NCI-H2107 (cell line): ENCODE measurements around the gene CFTR.
"Not testable (repeated sequence)": the region's sequence is repeated elsewhere in the genome, so short reads cannot be mapped to it uniquely, and the experiment has no call there.

Source experiments
- DNase-seq: peaks from one replicate; lab custom pipeline; 2025; lab: John Stamatoyannopoulos, UW

Gene CFTR

DNA sequence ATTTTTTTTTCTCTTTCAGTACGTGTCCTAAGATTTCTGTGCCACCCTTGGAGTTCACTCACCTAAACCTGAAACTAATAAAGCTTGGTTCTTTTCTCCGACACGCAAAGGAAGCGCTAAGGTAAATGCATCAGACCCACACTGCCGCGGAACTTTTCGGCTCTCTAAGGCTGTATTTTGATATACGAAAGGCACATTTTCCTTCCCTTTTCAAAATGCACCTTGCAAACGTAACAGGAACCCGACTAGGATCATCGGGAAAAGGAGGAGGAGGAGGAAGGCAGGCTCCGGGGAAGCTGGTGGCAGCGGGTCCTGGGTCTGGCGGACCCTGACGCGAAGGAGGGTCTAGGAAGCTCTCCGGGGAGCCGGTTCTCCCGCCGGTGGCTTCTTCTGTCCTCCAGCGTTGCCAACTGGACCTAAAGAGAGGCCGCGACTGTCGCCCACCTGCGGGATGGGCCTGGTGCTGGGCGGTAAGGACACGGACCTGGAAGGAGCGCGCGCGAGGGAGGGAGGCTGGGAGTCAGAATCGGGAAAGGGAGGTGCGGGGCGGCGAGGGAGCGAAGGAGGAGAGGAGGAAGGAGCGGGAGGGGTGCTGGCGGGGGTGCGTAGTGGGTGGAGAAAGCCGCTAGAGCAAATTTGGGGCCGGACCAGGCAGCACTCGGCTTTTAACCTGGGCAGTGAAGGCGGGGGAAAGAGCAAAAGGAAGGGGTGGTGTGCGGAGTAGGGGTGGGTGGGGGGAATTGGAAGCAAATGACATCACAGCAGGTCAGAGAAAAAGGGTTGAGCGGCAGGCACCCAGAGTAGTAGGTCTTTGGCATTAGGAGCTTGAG lies at the start of gene CFTR:
TSS of gene CFTR (plus strand) at position 801 of the 830 bp plus-strand sequence. CDS start 70 bp downstream, outside the sequence.
- DNase-seq = no peak

DNA sequence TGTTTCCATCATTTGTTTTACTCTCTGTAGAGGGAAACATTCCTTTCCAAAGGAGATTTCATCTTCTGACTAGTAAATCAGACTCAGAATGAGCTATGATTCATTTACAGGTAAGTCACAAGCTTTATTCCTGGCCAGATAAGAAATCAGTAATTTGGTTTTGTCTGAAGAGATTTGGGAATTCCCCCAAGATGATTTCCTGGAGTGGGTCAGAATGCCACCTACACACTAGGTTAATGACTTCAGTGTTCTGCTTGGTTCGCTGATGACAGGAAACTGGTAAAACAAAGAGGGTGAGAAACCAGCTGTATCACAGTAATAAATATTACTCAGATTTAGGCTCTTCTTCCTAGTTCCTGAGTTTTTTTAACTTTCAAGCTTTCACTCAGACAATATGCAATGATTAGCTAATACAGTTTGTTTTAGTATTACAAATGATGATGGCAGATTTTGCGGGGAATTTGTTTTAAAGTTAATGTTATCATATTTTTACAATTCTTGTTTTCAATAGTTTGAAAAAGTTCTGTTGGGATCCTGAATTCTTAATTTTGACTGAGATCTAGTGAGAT lies 44.3 kb upstream of the CFTR start:
- no peak for DNase-seq

DNA sequence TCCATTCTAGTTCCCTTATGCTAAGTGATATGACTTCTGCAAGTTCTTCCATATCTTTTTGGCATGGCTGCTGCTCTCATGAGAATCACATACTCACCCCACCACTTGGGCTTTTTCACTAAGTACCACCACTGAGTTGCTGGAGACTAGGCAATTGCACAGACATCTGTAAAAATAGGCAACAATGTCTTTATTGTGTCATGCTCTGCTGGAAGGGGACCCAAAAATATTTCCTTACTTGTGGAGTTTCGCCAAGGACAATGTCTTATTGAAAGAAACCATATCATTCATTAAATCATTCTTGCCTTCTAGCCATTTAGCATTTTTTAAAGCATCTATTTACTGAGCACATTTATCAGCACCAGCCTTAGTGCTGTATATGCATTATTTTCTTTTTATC lies 35.2 kb upstream of the CFTR start:
- DNase-seq = no peak

DNA sequence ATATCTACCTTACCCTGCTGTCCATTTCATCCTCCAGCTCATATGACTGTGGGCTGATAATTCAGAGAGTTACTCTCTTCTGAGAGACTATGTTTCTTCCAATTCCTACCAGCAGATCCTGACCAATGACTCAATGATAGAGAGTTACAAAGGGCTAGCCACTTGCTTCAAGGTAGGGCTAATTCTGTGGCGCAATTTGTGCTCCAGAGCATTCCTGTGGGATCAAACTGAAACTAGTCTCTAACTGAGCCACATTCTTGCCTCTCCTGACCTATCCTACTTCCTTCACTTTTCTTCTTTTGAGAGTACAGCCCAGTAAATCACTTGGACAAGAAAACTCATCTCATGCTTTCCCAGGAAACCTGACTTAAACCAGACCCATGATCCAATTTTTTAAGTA lies 34.6 kb upstream of the CFTR start:
- no peak for DNase-seq

DNA sequence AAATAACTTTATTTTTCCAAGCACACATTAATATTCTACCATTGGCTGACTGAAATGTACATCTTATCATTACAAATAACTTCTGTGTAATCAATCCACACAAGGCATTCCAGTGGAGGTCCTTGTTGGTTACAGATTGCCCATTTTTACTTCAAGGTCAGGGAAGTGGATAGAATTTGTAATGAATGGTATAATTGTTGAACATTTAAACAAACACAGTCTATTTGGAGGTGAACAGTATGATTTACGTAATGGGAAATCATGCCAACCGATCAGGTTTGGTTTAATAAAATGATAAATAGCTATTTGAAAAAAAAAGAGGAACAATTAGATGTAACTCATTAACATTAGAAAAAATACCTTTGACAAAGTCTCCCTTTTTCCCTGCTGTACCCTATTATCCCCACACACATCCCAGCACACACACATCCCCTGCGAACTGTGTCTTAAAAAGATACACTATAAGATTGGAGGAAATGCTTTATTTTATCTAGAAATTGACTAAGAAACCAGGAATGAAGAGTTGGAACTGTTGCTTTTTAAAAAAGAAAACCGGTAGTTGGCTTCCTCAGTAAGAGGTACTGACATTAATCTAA lies 33.5 kb upstream of the CFTR start:
- DNase-seq = no peak

DNA sequence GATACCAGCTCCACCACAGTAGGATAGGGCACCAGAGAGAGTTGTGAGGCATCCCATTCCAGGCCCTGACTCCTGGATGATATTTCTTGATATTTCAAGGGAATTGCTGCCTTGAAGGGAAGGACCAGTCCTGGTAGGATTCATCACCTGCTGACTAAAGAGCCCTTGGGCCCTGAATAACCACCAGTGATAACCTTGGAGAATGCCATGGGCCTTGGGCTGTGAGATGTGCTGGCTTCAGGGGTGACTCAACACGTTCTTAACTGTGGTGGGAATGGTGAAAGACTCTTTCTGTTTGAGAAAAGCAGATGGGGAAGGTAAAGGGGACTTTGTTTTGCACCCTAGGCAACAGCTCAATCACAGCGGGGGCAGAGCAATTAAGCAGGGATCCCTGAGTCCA lies 31.2 kb upstream of the CFTR start:
- DNase-seq = no peak

DNA sequence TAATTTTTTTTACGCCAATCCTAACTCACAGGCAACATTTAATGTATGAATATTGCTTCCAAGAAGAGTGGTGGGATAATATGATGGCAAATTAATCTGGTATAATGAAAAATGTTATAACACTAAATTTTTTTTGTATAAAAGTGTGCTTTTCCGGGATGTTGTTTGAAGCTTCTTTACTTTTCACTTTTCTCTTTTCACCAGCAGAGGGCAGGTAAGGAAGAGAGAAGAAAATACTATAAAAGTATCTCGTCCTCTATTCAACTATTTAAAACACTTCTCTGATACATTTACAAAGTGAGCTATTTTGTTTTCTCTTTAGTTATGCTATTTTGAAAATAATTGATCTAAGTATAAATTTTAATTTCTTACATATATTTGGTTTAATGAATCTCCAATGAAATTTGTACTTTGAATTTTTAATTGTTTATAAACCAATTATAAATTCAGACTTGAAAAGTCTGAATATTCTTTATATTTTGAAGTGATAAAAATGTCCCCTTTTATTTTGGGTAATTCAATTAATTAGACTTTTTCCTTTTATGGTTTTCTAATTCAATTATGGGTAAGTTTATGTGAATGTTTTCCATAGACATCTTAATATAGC lies 20.7 kb upstream of the CFTR start:
- DNase-seq = no peak

DNA sequence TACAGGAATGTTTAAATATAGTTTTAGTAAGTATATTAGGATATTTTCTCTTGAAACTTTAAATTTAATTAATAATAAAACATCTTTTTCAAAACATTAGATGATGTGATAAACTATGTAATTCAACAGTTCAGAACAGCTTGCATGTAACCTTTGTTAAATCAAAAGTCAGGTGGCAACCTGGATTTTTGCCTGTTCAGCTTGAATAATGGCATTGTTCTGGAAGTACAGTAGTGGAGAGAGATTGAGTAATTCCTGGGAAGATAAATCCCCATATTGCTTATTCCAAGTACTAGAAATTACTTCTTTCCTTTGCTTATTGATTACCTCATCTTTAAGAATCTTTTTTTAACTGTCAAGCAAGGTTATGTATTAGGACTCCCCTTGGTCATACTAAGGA lies 20.1 kb upstream of the CFTR start:
- no peak for DNase-seq

DNA sequence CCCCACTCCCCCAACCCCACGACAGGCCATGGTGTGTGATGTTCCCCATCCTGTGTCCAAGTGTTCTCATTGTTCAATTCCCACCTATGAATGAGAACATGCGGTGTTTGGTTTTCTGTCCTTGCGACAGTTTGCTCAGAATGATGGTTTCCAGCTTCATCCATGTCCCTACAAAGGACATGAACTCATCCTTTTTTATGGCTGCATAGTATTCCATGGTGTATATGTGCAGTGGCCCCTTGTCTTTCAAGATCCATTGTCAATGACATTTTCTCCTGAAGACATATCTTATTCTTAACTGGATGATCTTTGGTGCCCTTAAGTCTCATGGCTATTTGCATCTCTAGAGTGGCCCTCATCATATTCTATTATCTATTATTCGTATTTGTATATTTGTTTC lies 19.0 kb upstream of the CFTR start:
- not testable (repeated sequence) for DNase-seq

DNA sequence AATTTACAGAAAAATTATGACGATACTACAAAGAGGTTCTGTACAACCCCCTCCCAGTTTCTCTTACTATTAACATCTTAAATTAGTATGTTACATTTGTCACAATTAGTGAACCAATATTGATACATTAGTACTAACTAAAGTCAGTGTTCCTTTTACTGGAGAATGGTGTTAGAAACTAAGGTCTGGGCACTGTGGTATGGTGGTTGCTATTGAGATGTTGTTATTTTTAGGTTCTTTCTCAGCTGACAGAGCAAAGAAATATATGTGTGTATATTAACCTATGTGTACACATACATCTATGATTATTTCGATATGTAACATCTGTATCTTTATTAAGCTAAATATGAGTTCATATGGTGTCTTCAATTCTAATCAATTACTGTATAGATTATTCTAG lies 11.7 kb upstream of the CFTR start:
- DNase-seq = no peak

DNA sequence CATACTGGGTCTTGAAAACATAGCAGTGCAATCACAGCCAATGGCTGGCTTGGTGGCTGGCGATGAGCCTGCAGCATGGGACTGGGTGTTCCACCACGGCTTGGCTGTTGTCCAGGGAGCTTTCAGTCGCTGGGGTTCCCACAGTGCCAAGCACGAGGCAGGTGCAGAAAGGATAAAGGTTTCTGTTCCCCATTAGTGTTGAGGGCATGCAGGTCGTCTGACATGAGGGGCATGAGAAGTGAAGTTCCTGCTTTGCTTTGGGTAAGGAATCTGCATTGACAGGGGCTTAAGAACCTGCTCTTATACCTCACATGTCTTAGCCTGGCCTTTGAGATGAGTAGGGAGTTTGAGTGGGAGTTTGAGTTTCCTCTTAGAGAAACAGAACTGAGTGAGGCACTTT lies 9.0 kb upstream of the CFTR start:
- no peak for DNase-seq

DNA sequence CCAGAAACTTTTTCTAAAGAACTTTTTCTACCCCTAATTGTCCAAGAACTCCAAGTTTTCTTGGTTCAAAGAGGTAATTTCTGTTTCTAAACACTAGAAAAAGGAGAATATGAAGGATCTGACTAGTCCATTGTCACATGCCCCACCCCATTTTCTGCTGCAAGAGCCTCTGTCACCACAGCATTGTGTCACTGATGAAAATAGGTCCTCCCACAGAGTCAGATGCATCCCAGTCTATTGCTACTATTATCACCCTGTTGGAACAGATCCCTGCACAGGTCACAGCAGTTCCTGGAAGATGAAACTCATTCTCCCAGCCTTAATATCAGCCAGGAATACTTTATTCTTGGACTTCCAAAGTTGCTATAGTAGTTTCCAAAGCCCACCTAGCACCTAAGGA lies 7.5 kb upstream of the CFTR start:
- no peak for DNase-seq

DNA sequence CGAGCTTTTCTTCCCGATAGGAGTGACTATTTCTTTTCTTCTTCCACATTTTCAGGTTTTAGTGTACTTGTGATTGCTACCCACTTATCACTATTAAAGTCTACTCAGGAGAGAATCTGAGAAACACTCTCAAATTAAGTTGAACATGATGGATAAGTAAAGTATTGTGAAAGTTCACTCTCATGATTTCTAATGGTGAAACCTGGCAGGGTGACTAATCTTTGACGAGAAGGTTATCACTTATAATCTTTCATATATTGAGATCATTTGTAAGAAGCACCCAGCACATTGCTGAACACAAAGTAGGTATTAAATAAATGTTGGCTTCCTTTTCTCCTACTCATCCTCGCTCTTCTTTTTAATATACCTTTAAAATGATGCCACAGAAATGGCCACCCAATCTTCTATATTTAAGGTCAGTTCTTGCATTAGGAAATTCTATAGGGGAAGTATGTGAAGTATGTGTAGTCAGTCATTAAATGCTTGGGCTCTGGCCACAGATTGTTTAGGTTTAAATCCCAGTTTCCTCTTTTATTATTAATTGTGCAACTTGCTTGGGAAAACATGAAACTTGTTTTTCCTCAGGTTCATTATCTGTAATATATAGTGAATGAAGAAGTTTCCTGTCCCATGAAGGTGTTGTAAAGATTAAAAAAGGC lies 3.1 kb upstream of the CFTR start:
- no peak for DNase-seq

DNA sequence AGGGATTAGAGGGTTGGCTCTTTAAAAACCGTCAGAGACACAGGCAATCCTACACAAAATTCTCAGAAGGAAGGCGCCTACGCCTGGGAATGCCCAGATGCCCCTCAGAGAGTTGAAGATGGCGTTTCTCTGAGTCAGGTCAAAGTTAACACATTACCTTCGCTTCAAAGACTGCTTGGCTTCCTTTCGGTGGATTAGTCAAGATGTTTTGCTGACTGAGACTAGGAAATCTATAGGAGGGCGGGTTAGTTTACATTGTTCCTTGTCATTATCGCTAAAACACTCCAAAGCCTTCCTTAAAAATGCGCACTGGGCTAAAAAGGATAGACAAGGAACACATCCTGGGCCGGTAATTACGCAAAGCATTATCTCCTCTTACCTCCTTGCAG lies 995 bp upstream of the CFTR start:
- no peak for DNase-seq

DNA sequence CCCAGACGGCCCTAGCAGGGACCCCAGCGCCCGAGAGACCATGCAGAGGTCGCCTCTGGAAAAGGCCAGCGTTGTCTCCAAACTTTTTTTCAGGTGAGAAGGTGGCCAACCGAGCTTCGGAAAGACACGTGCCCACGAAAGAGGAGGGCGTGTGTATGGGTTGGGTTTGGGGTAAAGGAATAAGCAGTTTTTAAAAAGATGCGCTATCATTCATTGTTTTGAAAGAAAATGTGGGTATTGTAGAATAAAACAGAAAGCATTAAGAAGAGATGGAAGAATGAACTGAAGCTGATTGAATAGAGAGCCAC lies 184 bp downstream of the CFTR start:
- DNase-seq = no peak

DNA sequence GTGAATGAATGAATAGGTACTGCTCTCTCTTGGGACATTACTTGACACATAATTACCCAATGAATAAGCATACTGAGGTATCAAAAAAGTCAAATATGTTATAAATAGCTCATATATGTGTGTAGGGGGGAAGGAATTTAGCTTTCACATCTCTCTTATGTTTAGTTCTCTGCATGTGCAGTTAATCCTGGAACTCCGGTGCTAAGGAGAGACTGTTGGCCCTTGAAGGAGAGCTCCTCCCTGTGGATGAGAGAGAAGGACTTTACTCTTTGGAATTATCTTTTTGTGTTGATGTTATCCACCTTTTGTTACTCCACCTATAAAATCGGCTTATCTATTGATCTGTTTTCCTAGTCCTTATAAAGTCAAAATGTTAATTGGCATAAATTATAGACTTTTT lies 1.2 kb downstream of the CFTR start:
- DNase-seq = no peak

DNA sequence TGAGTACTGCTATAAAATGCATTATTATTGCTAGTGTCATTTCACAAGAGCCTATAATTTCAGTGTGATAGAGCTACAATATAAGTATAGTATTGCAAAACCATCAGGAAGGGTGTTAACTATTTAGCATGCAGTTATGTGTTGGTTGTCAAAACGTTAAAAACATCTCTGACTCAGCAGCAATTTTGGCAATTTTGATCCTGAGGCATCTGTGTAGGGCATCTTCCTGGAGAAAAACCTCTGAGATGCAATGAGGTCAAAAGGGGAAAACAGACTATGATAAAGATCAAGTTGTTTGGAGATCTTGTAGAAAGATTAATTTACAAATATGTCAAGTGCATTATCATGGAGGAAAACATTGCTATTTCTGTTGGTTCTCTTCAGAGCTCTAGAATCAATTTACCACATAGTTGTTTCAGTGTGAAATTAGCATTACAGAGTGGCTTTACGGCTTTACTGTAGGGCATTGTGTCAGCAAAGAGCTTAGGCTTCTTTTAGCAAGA lies 5.3 kb downstream of the CFTR start:
- DNase-seq = no peak

DNA sequence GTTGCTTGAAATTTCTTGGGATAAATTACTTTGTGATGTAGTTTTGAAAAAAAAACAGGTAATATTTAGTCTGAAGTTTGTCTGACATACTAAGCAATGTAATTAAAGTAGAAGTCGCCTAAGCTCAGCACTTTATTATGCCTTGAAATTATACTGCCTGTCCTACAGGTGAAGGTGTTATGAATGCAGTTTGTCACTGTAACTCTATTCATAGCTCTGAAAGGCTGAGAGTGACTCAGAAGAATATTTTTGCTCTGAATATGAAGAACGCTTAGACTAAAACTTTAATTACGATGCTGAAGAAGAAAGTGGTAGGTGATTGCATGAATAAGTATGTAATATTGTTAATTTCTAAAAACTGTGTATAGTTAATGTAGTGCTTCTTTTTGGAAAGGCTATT lies 9.2 kb downstream of the CFTR start:
- DNase-seq = no peak

DNA sequence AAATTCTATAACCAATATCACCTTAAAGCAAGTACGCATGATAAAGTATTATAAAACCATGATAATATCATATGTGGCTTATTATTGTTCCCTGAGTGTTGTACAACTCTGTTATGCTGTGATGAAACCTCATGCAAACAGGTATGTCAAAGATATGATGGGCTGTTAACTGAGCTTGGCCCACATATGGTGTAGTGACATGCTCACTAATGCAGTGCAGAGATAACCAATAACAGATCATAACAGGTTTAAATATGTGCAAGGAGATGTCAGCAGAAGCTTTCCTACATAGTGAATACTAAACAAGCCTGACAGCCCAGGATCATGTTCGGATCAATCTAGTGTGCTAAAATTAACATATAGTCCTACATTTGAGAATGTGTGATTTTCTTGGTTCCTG lies 9.6 kb downstream of the CFTR start:
- DNase-seq = no peak

DNA sequence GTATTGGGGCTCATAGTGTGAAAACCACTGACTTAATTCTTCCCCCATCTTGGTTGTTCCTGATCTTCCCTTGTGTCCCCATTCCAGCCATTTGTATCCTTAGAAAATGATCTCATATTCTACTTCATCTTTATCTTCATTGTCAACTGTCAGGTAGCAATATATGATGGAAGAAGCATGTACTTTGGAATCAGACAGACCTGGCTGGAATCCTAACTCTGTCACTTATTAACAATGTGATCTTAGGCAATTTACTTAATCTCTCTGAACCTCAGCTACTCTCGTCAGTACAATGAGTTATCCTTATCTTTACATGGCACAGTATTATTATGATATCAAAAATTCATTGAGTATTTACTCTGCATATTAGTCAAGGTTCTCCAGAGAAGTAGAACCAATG lies 10.1 kb downstream of the CFTR start:
- DNase-seq = no peak

DNA sequence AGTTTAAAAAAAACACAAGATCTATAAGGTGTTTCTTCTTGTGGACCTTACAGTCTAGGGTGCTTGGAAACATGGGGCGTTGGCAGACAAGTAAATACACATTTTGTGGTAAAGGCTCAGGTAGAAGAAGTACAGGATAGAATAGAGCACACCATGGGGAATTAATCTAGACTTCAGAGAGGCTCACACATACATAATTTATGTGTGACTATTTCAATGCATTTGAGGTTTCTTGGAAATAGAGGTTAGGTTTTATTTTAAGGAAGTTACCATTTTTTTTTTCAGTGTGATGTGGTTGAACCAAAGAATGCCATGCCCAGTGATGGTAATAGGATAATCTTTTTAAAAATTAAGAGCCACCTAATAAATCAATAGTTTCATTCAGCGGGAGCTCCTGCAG lies 12.8 kb downstream of the CFTR start:
- no peak for DNase-seq

DNA sequence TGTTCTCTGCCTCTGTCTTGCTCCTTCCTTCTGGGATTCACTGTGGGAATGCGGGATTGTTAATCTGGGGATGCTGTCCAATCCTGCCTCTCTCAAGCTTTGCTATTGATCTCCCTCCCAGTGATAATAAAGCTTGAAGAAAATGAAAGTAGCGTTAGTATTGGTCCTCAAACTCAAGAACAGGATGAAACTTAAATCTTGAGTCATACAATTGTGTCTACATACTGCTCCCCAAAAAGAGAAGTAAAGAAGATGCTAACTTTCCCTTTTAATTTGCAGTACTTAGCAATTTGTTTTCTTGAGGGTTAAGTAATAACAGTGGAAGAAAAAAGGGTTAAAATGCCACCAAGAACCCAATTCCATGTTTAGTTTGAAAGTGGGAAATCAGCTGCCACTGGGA lies 13.6 kb downstream of the CFTR start:
- DNase-seq = no peak

DNA sequence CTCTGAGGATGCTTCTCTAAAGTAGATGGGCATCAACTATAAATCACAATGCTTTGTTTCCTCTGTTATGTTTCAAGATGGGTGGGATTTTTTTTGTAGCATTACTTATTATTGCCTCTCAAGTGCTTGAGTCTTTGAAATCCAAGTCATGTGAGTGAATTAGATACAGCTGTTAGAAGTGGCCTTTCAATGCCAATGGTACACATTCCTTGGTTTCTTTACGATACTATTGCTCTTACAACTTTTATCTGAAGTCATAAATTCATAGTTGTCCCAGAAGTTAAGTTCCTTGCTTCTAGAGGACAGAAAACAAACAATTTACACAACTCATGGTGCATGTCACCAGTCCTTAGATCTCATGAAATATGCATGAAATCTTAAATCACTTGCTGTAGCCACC lies 15.5 kb downstream of the CFTR start:
- DNase-seq = no peak
